ELF-1 (cell line): Measurements from ENCODE around the gene ZNF497.
A peak's percentile ranks its signal among the peaks of the same experiment; 100 is the strongest.
"Not testable (repeated sequence)": the region's sequence is repeated elsewhere in the genome, so short reads cannot be mapped to it uniquely, and the experiment has no call there.

Source experiments
- DNase-seq: peaks from one replicate; pipeline ENCODE4 v3.0.0-alpha.2; 2016; ENCODE audit warnings: low read depth, low spot score

ZNF497 gene

DNA sequence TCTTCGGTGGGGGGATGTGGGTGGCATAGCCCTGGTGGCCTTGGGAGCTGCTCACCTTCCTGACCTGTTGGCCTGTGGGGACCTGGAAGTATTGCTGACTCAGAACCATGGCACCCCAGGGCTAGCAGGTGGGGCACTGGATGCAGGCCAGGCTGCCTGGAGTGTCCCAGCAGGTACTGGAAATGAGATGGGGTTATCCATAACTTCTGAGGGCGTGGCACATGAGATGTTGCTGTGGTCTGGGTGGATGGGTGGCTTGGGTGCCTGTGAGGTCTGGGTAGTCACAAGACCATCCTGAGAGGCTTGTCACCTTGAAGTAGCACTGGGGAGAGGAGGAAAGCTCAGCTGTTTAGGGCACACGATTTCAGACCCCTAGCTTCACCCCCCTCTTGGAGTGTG lies 32.3 kb upstream of the ZNF497 start:
- DNase-seq: no peak

- DNase-seq: no peak
Observed at GRCh38 chr19:58393725-58394033, 31.1 kb upstream of the ZNF497 start.

DNA sequence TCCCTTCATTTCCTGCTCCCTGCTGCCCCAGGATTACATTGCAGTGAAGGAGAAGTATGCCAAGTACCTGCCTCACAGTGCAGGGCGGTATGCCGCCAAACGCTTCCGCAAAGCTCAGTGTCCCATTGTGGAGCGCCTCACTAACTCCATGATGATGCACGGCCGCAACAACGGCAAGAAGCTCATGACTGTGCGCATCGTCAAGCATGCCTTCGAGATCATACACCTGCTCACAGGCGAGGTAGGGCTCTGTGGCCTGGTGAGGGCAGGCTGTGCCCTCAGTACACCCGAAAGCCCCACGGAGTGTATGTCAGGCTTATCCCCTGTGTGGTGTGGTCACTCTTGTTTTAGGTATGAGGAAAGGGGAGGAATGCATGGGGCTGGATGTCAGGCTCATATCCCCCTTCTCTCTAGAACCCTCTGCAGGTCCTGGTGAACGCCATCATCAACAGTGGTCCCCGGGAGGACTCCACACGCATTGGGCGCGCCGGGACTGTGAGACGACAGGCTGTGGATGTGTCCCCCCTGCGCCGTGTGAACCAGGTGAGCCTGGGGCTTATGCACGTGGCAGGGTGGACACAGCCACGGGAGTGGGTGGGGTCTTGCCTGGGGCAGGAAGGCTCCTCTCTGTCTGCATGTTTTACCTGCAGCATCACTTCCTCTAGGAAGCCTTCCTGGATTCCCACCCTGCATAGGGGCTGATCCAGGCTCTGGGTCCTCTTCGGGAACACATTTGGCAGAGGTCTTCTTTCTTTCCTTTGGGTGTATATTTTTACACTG lies 30.6 kb upstream of the ZNF497 start:
- DNase-seq: no peak

- DNase-seq: no peak
Observed at GRCh38 chr19:58388175-58388526, 25.6 kb upstream of the ZNF497 start.

GRCh38 chr19:58387338-58388174 lies 25.0 kb upstream of the ZNF497 start:
- no peak for DNase-seq

DNA sequence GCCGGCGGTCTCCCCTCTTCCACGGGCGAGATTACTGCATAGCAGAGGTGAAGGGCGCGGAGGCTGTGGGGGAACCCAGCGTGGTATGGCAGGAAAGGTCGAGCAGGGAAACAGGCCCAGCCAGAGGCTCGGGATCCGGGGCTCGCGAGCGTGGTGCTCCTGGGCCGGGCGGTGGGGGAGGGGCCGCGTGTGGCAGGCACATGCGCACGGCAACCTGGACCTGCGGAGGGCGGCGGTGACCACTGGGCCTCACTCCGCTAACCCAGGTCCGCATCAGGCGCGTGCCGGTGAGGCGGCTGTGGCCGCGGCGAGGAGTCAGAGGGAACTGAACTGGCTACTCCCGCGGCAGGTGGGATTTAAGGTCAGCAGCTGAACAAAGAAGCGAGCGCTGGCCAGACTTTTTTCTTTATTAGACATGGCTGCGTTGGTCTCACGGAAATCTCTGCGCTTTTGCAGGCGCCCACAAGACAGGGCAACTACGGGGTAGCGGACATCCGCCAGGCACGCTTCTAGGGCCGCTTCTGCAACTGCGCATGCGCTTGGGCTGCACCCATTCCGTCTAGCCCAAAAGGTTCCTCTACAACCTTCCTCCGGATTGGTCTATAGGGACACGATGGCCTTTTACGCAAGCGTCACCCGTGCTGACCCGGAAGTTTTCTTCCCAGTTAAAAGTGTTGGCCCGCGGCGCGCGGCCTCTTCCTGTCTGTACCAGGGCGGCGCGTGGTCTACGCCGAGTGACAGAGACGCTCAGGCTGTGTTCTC lies 24.2 kb upstream of the ZNF497 start, which contains the start of gene RPS5:
Gene RPS5 (plus strand): TSS at position 694 of the 762 bp plus-strand sequence. CDS start 869 bp downstream, outside the sequence.
- peak; percentile 97 for DNase-seq

GRCh38 chr19:58385891-58386575 lies 23.5 kb upstream of the ZNF497 start:
- DNase-seq: no peak

GRCh38 chr19:58385313-58385890 lies 22.9 kb upstream of the ZNF497 start:
- no peak for DNase-seq

DNA sequence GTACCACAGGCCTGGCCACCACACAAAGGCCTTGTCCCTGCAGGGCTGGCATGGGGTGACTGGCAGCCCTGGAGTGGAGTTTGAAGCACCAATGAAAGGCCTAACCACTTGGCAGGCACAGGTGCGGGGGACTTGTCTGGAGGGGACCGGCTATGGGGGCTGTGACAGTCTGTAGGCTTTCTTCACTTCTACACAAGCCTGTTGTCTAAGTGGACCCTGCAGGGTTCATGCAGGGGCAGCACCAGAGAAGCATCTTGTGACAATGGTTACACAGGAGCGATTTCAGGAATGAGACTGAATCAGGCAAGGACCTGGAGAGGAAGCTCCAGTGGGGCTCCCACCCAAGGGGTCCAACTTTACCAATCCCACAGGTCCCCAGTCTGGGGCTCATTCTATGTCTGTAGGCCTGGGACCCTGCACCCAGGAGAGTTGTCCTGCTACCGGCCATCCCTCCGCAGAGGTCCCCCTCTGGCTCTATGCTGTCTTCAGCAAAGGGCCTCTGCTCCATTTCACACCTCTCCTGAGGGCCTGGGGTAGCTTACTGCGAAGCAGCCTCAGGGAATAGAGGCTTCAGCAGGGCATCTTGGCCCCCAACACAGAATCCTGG lies 20.5 kb upstream of the ZNF497 start:
- DNase-seq: no peak

- no peak for DNase-seq
Observed at GRCh38 chr19:58381460-58382212, 19.1 kb upstream of the ZNF497 start.

DNA sequence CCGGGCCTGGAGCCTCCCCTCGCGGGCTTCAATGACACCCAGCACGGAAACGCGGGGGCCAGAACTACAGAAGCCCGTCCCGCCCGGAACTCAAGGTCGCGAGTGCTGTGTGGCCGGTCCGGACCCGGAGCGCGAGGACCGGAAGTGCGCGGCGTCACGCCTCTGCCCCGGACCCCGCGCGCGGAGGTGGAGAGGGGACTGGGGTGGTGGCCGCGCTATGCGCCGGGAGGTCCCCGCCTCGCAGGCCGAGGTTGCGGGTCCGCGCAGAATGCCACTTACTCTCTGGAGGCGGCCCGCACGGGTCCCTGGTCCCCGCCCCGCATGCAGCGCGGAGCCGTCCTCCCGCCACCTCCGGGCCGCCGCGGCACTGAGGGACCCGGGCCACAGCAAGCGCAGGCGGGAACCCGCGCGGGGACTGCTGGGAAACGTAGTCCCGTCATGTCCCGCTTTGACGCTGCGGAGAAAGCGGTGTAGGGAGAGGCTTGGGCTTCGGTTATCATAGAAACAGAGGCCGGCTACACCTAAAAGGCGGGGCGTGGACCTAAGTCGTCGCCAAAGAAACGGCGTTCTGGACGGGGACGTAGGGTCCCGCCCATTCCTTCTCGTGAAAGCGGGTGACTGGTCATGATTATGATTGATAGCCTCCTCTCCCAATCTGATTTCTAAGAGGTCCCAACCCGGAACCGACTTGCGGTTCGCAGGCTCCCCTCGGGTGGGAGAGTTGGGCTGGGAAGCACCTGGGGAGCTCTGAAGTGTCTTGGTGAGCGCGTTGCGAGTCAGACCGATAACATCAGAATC lies 18.3 kb upstream of the ZNF497 start, which contains the start of gene ZNF837:
Gene ZNF837 (minus strand): TSS at position 369 of the 798 bp plus-strand sequence. CDS start 11,698 bp downstream, outside the sequence.
- DNase-seq: peak; percentile 100

DNA sequence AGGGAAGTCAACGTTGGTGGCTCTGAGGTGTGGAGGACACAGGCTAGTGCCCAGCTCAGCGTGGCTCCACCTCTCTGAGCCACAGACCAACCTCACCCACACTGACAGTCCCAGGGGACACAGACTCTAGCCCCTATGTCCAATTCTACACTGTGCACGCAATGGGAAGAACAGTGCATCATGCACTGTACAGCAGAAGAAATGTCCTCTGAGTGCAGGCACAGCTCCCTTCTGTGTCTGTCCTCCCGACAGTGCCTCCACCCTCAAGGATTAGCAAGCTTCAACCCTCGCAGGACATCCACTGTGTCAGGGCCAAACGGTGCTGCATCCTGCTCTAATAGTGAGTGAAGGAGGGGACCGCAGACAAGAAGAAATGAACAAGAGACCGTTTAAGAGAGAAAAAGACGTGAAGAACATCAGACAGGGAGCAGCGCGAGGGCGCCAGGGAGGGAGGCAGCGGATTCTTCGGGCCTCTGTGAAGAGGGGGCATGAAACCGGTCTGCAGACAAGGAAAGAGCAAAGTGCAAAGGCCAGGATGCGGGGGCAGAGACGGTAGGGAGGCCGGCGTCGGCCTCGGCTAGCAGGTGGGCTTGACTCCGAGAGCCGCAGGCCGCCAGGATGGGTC lies 17.6 kb upstream of the ZNF497 start:
- no peak for DNase-seq

GRCh38 chr19:58379246-58379645 lies 16.7 kb upstream of the ZNF497 start:
- no peak for DNase-seq

GRCh38 chr19:58376724-58377123 lies 14.2 kb upstream of the ZNF497 start:
- DNase-seq: not testable (repeated sequence)

GRCh38 chr19:58374200-58374599 lies 11.6 kb upstream of the ZNF497 start:
- DNase-seq: no peak

- peak; percentile 53 for DNase-seq
Observed at GRCh38 chr19:58372311-58373133, 10.0 kb upstream of the ZNF497 start.

- no peak for DNase-seq
Observed at GRCh38 chr19:58368561-58369360, 6.2 kb upstream of the ZNF497 start.
